ENCODE measurements around the gene RPL19.

The RPL19 gene

GRCh38 chr17:39231591-39232551 is 31.8 kb downstream of the RPL19 start:
- ChIA-PET CTCF (interaction anchor here (0.6 to 2.7 kb wide), 14 partner anchors 8 to 316 kb away, joined by 3 to 40 read pairs (median 3); partner anchors contain the start of gene RPL19), POLR2A (interaction anchor here (0.6 to 4.7 kb wide), 6 partner anchors 14 to 249 kb away, joined by 3 to 35 read pairs (median 4); partner anchors contain the start of gene RPL19)
- peak; percentile 63 for DNase-seq (ENCODE audit: extremely low spot score)
- TF ChIP-seq NFRKB (IDR thresholded peaks at IDR 0.05) (no peak), TARDBP (IDR thresholded peaks at IDR 0.05) (no peak), HDGF (IDR thresholded peaks at IDR 0.05; ENCODE audit: borderline replicate concordance) (no peak), BHLHE40 (IDR thresholded peaks at IDR 0.05; ENCODE audit: borderline replicate concordance) (no peak), FOXK2 (IDR thresholded peaks at IDR 0.05) (no peak), ZNF384 (IDR thresholded peaks at IDR 0.05) (no peak), FOXM1 (IDR thresholded peaks at IDR 0.05; ENCODE audit: borderline replicate concordance) (no peak), SUZ12 (IDR thresholded peaks at IDR 0.05) (no peak), FOXA1 (IDR thresholded peaks at IDR 0.05) (no peak), L3MBTL2 (conservative IDR thresholded peaks at IDR 0.05) (no peak), CTBP1 (IDR thresholded peaks at IDR 0.05; ENCODE audit: borderline replicate concordance) (no peak), LEF1 (IDR thresholded peaks at IDR 0.05; ENCODE audit: borderline replicate concordance) (no peak), SP1 (IDR thresholded peaks at IDR 0.05) (no peak), ARNT (IDR thresholded peaks at IDR 0.05) (no peak), PKNOX1 (IDR thresholded peaks at IDR 0.05) (no peak)

- ChIA-PET POLR2A (interaction anchor here (0.9 to 2.5 kb wide), 4 partner anchors 8 to 165 kb away, joined by 3 to 36 read pairs (median 6); partner anchors contain the start of genes FBXL20 and RPL19), CTCF (interaction anchor here (0.5 to 6.1 kb wide), 45 partner anchors 8 to 574 kb away, joined by 3 to 96 read pairs (median 4); partner anchors contain the start of genes MED1, RPL19 and STAC2)
Observed at GRCh38 chr17:39235555-39236449, 35.7 kb downstream of the RPL19 start.

GRCh38 chr17:39236450-39236927 is 36.4 kb downstream of the RPL19 start:
- ChIA-PET CTCF (interaction anchor here (0.5 to 6.1 kb wide), 36 partner anchors 8 to 574 kb away, joined by 3 to 96 read pairs (median 4); partner anchors contain the start of genes ARL5C, MED1, RPL19 and STAC2), POLR2A (interaction anchor here (0.9 to 2.5 kb wide), 4 partner anchors 8 to 165 kb away, joined by 3 to 36 read pairs (median 6); partner anchors contain the start of genes FBXL20 and RPL19)
- TF ChIP-seq ELF4 (IDR thresholded peaks at IDR 0.05) (no peak), ZNF384 (IDR thresholded peaks at IDR 0.05) (no peak), HDGF (IDR thresholded peaks at IDR 0.05; ENCODE audit: borderline replicate concordance) (no peak), FOXM1 (IDR thresholded peaks at IDR 0.05; ENCODE audit: borderline replicate concordance) (no peak), FOXA1 (IDR thresholded peaks at IDR 0.05) (no peak), LEF1 (IDR thresholded peaks at IDR 0.05; ENCODE audit: borderline replicate concordance) (no peak), CTBP1 (IDR thresholded peaks at IDR 0.05; ENCODE audit: borderline replicate concordance) (no peak), SP1 (IDR thresholded peaks at IDR 0.05) (no peak), NFRKB (IDR thresholded peaks at IDR 0.05) (no peak)
- no peak for DNase-seq (ENCODE audit: extremely low spot score)

More at GRCh38 chr17:39235555-39236449, 35.7 kb downstream of the RPL19 start:
- TF ChIP-seq SP1 (IDR thresholded peaks at IDR 0.05) = no peak
- TF ChIP-seq ZNF384 (IDR thresholded peaks at IDR 0.05) = peak; percentile 77; the same call in 1 of the 2 replicates
- TF ChIP-seq LEF1 (IDR thresholded peaks at IDR 0.05; ENCODE audit: borderline replicate concordance) = no peak
- no peak for TF ChIP-seq FOXM1 (IDR thresholded peaks at IDR 0.05; ENCODE audit: borderline replicate concordance)
- TF ChIP-seq CTBP1 (IDR thresholded peaks at IDR 0.05; ENCODE audit: borderline replicate concordance) = no peak
- TF ChIP-seq FOXK2 (IDR thresholded peaks at IDR 0.05) = no peak
- DNase-seq (ENCODE audit: extremely low spot score) = peak; percentile 80

- no peak for DNase-seq (ENCODE audit: extremely low spot score)
- ChIA-PET POLR2A (interaction anchor here (1.3 to 2.5 kb wide), 3 partner anchors 31 to 37 kb away, joined by 3 to 36 read pairs (median 9); partner anchors contain the start of gene RPL19), CTCF (interaction anchor here (0.9 to 6.1 kb wide), 11 partner anchors 8 to 214 kb away, joined by 3 to 96 read pairs (median 7); partner anchors contain the start of genes ARL5C and MED1)
- no peak for TF ChIP-seq CTBP1 (IDR thresholded peaks at IDR 0.05; ENCODE audit: borderline replicate concordance)
- no peak for TF ChIP-seq LEF1 (IDR thresholded peaks at IDR 0.05; ENCODE audit: borderline replicate concordance)
- TF ChIP-seq L3MBTL2 (conservative IDR thresholded peaks at IDR 0.05) = no peak
- TF ChIP-seq ELF4 (IDR thresholded peaks at IDR 0.05) = no peak
- no peak for TF ChIP-seq PKNOX1 (IDR thresholded peaks at IDR 0.05)
- no peak for TF ChIP-seq FOXA1 (IDR thresholded peaks at IDR 0.05)
- no peak for TF ChIP-seq BHLHE40 (IDR thresholded peaks at IDR 0.05; ENCODE audit: borderline replicate concordance)
- no peak for TF ChIP-seq FOXM1 (IDR thresholded peaks at IDR 0.05; ENCODE audit: borderline replicate concordance)
- TF ChIP-seq SP1 (IDR thresholded peaks at IDR 0.05) = no peak
- no peak for TF ChIP-seq FOXK2 (IDR thresholded peaks at IDR 0.05)
- no peak for TF ChIP-seq HDGF (IDR thresholded peaks at IDR 0.05; ENCODE audit: borderline replicate concordance)
- no peak for TF ChIP-seq SUZ12 (IDR thresholded peaks at IDR 0.05)
- no peak for TF ChIP-seq TARDBP (IDR thresholded peaks at IDR 0.05)
- TF ChIP-seq ARNT (IDR thresholded peaks at IDR 0.05) = no peak
- no peak for TF ChIP-seq ZNF384 (IDR thresholded peaks at IDR 0.05)
- no peak for TF ChIP-seq NFRKB (IDR thresholded peaks at IDR 0.05)
Observed at GRCh38 chr17:39236981-39237441, 36.9 kb downstream of the RPL19 start.

GRCh38 chr17:39237586-39237985 is 37.5 kb downstream of the RPL19 start:
- no peak for DNase-seq (ENCODE audit: extremely low spot score)
- POLR2A ChIA-PET = interaction anchor here (1.3 to 5.7 kb wide), 4 partner anchors 32 to 38 kb away, joined by 3 to 36 read pairs (median 19); partner anchors contain the start of gene RPL19
- TF ChIP-seq HDGF (IDR thresholded peaks at IDR 0.05; ENCODE audit: borderline replicate concordance) = no peak
- no peak for TF ChIP-seq CTBP1 (IDR thresholded peaks at IDR 0.05; ENCODE audit: borderline replicate concordance)
- no peak for TF ChIP-seq BHLHE40 (IDR thresholded peaks at IDR 0.05; ENCODE audit: borderline replicate concordance)
- TF ChIP-seq NFRKB (IDR thresholded peaks at IDR 0.05) = no peak
- no peak for TF ChIP-seq SP1 (IDR thresholded peaks at IDR 0.05)
- CTCF ChIA-PET = interaction anchor here (1.0 to 6.1 kb wide), 6 partner anchors 7 to 72 kb away, joined by 3 to 96 read pairs (median 9); partner anchors contain the start of genes ARL5C and RPL19
